Activated naive CD4-positive, alpha-beta T cell (primary cell): ENCODE measurements around the gene PLK2.

Source experiments
- DNase-seq, 4 experiments: peaks; one replicate each; lab custom pipeline; 2025; lab: John Stamatoyannopoulos, UW

PLK2 gene

DNA sequence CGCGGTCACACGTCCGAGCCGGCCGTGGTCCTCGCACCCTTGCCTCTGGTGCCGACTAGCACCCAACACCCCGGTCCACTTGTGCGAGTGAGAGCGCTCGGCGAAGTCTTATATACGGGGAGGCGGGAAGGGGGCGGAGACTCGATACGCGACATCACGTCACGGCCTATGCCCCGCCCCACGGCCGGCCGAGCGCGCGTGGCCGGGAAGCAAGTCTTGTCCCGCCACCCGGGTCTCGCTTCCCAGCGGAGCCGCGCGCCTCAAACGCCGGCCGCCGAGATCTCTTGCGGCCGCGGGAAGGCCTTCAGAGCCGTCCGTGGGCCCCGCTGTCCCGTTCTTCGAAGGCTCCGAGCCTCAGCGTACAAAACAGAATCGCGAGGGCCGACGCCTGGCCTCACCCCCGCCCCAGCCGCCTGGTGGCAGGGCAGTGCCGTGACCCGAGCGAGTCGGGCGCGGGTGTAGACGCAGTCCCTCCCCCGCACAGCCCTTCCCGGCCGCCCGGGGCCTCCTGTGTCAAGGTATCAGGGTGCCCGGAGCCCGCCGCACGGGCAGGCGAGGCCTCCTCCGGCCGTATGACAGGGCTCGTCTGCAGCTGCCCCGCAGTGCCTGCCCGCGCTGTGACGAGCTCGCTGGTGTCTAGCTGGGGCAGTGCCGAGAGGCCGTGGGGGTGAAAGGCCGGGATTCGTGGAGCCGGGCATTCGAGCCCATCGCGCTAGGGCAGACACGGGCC, at the start of gene PLK2:
PLK2 (minus strand) TSS at position 85 of the 730 bp plus-strand sequence. CDS start 127 bp downstream, outside the sequence.
- peak; percentile 74 to 91 (median 82) for DNase-seq

- no peak for DNase-seq
Measured at GRCh38 chr5:58507715-58508114, 47.8 kb upstream of the PLK2 start.

DNA sequence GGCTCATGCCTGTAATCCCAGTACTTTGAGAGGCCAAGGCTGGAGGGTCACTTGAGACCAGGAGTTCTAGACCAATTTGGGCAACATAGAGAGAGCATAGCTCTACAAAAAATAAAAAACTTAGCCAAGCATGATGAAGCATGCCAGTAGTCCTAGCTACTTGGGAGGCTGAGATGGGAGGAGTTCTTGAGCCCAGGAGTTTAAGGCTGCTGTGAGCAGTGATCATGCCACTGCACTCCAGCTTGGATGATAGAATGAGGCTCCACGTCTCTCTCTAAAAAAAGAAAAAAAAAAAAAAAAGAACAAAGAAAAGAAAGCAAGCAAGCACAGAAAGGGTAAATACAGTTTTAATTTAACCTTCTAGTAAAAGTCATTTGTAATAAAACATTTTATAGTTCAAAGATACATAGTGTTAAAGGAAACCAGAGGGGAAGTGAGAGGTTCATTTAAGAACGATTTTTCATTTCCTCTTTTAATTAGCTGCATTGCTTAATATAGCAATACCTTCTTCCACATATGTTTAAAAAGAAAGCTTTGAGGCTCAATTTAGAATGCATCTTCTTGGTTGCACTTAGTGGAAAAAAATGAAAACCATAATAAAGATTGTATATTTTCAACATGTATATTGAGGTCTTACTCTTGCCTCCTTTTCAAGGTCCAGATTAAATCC, 46.2 kb upstream of the PLK2 start:
- no peak for DNase-seq

GRCh38 chr5:58505502-58505901, 45.6 kb upstream of the PLK2 start:
- no peak for DNase-seq

- DNase-seq, result no peak
Measured at GRCh38 chr5:58504766-58505165, 44.9 kb upstream of the PLK2 start.

DNA sequence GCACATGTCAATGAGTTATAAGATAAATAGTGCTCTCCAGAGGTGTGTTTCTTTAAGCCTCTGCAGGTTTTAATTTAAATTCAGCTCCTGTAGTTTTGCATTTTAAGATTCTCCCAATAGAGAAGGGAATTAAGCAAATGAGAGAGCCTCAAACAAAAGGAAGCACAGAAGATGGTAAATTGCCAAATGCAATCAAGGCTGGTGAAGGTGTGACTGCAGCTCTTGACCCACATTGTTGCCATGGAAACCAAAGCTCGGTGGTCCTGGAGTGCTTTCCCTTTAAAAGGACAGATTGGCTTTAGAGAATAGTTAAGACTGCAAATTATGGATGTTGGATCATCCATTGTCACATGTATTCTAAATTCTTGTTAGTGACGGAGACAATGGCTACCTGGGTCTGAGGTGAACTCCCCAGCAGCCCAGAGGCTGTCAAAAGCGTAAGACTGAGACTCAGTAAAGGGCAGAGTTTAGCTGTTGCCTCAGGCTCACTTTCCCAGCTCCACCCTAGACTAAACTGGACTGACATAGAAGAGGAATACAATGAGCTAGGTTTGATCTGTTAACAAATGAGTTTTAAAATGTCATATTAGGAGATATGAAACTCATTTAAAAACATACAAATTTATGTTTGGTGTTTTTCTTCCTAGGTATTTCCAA, 43.6 kb upstream of the PLK2 start:
- DNase-seq, result no peak

DNA sequence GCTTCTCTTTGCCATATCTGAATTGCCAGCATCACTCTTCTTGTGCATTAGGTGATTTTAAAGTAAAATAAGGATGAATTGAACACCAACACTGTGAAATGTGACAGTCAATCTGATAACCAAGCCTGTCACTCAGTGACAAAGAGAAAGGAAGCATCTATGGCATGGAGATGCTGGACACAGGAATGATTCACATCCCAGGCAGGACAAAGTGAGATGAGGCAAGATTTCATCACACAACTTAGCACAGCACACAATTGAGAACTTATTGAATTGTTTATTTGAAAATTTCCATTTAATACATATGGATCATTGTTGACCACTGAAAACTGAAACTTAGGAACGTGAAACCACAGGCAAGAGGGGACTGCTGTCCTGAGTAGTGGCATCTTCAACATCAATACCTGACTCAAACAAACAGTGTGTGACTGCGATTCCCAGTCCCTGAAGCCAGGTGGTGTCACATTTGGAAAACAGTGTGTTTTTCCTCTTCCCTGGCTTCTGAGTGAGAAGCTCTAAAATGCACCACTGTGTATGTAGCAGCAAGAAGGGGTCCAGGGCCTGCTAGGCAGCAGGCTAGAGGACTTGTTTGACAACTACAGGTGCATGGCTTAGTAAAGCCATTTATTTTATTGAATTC, 42.0 kb upstream of the PLK2 start:
- DNase-seq, result no peak

GRCh38 chr5:58499941-58500340, 40.1 kb upstream of the PLK2 start:
- no peak for DNase-seq

GRCh38 chr5:58499231-58499630, 39.3 kb upstream of the PLK2 start:
- DNase-seq, result no peak

GRCh38 chr5:58498340-58498942, 38.6 kb upstream of the PLK2 start:
- no peak for DNase-seq

DNA sequence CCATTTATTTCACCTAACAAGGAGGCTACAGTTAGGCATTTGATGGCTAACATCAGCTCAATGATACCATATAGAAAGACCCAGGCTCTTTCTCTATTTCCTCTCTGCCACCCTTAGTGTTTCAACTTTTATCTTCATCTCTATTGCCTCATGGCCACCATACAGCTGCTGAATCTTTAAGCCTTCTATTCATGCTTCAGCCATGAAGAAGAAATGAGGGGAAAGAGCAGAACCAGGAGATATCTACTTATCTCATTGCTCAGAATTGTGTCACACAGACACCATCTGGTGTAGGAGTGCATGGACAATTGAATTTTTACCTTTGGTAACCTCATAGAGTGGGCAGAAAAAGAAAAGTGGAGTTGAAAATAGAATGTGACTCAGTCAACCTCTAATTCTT, 38.0 kb upstream of the PLK2 start:
- no peak for DNase-seq

- no peak for DNase-seq
Measured at GRCh38 chr5:58497386-58497785, 37.5 kb upstream of the PLK2 start.

- DNase-seq, result no peak
Measured at GRCh38 chr5:58496488-58496887, 36.6 kb upstream of the PLK2 start.

DNA sequence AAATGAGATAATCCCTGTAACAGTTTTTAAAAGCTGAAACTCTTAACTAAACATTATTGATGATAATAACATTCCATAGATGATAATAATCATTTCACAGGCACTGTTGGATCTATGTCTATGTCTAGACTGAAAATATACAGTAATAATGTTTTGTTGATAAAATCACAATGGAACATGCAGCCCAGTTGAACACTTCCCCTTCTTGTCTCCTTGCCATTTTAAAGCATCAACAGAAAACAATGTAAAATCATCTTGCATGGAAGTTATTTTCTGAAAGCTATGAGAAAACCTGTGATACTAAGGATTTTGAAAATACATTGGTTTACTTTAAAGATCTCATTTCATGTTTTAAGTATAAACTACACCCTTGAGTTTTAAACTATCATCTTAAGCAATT, 33.3 kb upstream of the PLK2 start:
- no peak for DNase-seq

GRCh38 chr5:58491216-58491892, 31.5 kb upstream of the PLK2 start, which contains the start of gene GAPT:
Gene GAPT (plus strand): TSS chr5:58491435. CDS start chr5:58494537, 3,102 bp downstream.
- DNase-seq, result no peak

DNA sequence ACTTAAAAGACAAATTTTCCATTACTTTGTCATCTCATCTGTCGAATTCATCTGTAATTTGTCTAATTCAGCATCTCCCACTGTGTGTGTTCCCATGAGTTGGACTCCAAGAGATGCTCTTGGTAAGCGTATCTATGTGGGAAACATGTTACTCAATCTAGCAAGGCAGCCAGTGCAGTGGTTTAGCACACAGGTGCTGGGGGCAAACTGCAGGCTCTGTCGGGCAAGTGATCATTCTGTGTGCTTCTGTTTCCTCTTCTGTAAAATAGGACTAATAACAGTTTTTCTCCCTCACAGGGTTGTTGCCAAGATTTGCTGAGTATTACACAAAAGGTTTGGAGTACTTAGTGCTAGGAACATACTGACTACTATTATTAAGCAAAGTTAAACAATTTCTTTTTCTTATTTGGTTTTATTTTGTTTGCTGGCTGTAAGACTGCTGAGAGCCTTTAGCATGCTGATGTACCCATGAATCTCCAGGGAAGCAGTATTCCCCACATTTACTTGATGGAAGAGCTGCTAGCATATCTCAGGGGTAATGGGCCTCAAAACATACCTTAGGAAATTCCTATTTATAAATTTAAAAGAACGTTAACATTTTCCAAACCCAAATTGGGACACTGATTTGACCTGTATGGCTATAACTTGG, 30.6 kb upstream of the PLK2 start:
- DNase-seq, result no peak

DNA sequence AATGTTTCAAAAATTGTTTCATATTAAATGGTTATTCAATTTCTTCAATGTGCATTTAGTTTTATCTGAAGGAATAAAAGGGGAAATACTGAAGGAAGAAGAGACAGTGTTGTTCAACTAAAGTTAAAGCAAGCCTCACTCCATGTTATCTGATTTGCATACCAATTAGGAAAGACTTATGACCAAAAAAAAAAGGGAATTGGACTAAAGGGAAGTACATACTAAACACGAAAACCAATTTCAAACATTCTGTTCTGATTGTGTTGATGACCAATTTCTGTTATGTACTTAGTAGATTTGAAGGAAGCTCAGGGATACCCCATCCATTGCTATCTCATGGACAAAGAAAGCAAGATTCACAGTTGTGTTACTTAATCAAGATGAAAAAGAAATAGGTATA, 26.4 kb upstream of the PLK2 start:
- DNase-seq, result no peak

DNA sequence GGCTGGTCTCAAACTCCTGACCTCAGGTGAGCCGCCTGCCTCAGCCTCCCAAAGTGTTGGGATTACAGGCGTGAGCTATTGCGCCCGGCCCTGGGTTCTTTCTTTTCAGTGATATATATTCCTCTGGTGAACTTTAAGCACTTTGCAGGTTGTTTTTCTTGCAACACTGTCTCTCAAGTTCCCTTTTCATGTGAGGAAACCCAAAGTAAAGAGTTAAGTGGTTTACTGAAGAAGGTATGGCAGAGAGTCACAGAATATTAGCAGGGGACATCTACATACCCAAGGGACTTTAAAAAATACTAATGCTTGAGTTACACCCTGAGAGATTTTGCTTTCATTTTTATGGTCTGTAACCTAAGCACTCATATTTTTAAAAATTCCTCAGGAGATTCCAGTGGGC, 24.6 kb upstream of the PLK2 start:
- DNase-seq, result no peak

- no peak for DNase-seq
Measured at GRCh38 chr5:58482536-58482935, 22.6 kb upstream of the PLK2 start.

DNA sequence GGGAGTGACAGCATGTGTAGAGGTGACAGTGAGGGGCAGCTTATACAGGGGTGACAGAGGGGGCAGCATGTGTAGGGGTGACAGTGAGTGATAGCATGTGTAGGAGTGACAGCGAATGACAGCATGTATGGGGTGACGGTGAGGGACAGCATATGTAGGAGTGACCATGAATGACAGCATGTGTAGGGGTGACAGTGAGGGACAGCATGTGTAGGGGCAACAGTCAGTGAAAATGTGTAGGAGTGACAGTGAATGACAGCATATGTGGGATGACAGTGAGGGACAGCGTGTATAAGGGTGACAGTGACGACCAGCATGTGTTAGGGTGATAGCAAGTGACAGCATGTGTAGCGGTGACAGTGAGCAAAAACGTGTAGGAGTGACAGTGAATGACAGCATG, 21.9 kb upstream of the PLK2 start:
- no peak for DNase-seq

GRCh38 chr5:58481066-58481676, 21.3 kb upstream of the PLK2 start:
- no peak for DNase-seq
